ENCODE results near the gene FKRP.
"Not testable (repeated sequence)": the region's sequence is repeated elsewhere in the genome, so short reads cannot be mapped to it uniquely, and the experiment has no call there.

Gene FKRP

GRCh38 chr19:46786236-46787039 is 40.6 kb downstream of the FKRP start:
- DNase-seq, result peak; percentile 99

GRCh38 chr19:46787040-46787330 is 41.1 kb downstream of the FKRP start:
- no peak for DNase-seq

DNA sequence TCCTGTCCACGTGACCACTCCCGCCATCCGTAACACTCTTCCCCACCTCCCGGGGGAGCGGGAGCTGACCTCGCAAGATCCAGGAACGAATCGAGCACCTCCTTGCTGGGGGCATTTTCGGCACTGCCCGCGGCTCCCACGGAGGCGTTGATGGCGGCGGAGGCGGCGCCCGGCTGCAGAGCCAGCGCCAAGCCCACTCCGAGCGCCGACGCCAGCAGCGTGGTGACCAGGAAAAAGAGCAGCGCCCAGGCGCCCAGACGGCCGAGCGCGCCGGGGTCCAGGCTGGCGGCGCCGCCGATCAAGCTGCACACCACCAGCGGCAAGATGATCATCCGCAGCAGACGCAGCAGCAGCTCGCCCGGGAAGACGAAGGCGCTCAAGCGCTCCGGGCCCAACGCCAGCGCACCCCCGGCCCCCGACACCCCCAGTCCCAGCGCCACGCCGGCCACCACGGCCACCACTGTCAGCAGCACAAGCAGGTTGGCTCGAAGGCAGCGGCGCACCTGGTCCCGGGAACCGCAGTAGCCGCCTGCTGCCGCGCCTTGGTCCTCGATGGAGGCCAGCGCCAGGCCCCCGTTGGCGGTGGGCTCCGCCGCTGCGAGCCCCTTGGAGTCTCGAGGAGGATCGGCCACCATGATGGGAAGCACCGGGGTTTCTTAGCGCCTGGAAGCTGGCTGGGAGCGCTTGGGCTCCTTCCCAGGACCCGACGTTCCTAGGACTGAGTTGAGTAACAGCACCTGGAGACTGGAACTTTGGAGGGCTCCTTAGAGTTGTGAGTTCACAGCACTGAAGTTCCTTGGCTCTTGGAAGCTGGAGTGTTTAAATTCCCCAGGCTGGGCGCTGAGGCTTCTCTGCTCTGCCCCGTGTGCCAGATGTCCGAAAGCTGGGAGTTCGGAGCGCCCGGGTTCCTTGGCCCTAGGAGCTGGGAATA is 41.7 kb downstream of the FKRP start:
- peak; percentile 50 for DNase-seq

GRCh38 chr19:46788262-46788967 is 42.6 kb downstream of the FKRP start, which contains the start of gene SLC1A5:
SLC1A5 (minus strand) TSS chr19:46788594; CDS start chr19:46787965, 629 bp downstream.
- DNase-seq, result peak; percentile 98

GRCh38 chr19:46788968-46789338 is 43.1 kb downstream of the FKRP start:
- no peak for DNase-seq

- no peak for DNase-seq
Measured at GRCh38 chr19:46789371-46789770, 43.5 kb downstream of the FKRP start.

GRCh38 chr19:46791944-46792343 is 46.1 kb downstream of the FKRP start:
- no peak for DNase-seq

- no peak for DNase-seq
Measured at GRCh38 chr19:46797881-46798280, 52.0 kb downstream of the FKRP start.

- no peak for DNase-seq
Measured at GRCh38 chr19:46798713-46799112, 52.9 kb downstream of the FKRP start.

DNA sequence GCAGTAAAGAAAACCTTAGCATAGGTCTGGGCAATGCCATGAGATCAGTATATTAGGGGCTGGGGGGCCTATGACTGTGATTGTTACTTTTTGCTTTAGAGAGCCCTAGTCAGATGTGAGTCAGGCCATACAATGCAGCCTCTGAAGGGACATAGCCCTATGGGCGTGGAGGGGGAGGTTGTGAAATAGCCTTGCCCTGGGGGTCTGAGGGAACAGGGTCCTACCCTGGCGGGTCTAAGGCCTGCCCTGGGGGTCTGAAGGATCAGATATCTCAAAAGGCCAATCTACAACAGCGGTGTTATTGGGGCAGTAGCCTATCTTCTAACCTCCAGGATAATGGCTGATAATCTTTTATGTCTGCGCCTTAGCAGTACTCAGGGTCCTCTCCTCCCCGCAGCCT is 56.3 kb downstream of the FKRP start:
- DNase-seq, result no peak

GRCh38 chr19:46803555-46803954 is 57.7 kb downstream of the FKRP start:
- no peak for DNase-seq

DNA sequence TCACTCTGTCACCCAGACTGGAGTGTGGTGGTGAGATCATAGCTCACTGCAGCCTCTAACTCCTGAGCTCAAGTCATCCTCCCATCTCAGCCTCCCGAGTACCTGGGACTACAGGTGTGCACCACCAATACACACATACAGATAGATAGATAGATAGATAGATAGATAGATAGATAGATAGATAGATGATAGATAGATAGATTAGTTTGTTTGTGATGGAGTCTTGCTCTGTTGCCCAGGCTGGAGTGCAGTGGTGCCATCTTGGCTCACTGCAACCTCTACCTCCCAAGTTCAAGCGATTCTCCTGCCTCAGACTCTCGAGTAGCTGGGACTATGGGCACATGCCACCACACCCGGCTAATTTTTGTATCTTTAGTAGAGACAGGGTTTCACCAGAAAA is 58.6 kb downstream of the FKRP start:
- not testable (repeated sequence) for DNase-seq

DNA sequence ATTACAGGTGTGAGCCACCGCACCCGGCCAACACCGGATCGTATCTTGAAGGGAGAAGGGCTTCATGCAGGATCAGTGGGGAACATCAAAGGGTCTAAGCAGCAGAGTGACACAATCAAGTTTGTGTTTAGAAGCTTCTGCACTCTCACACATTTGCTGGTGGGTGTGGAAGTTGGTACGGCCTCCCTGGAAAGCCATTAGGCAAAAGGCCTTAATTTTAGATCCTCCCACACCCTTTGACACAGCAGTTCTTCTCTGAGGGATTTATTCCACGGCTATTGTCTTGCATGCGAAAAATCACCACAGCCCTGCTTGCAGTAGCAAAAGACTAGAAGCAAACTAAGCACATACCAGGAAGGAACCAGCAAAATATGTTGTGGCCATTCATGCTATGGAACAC is 60.8 kb downstream of the FKRP start:
- DNase-seq, result no peak

Measured in hematopoietic multipotent progenitor cell treated with erythropoietin and hydrocortisone succinate and interleukin-3 and kit ligand, for 8 days (in vitro differentiated cells).